HG02642 (cell line): ENCODE results near the gene SLC12A3.

Experiments used
- ATAC-seq: cut with Tn5 transposase; IDR thresholded peaks from one replicate; pipeline ENCODE4 v1.9.1; 2021; ENCODE audit warnings: mild to moderate bottlenecking; ENCODE audit not compliant: unreplicated experiment, poor library complexity

SLC12A3 gene

GRCh38 chr16:56885446-56886162, 20.6 kb downstream of the SLC12A3 start:
- ATAC-seq, result no peak

- ATAC-seq, result no peak
Observed at GRCh38 chr16:56886296-56886695, 21.3 kb downstream of the SLC12A3 start.

DNA sequence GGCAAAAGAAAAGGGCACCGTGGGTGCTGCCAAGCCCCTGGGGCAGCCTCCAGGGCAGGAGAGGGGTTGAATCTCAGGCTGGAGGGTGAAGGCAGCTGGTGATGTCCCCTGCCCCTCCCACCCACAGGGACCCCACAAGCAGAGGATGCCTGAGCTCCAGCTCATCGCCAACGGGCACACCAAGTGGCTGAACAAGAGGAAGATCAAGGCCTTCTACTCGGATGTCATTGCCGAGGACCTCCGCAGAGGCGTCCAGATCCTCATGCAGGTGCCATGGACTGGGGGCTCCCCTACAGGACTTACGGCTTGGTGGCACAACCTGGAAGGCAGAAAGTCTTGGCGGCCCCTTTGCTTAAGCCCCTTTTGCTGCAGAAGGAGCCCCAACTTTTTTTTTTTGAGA, 21.8 kb downstream of the SLC12A3 start:
- ATAC-seq, result no peak

DNA sequence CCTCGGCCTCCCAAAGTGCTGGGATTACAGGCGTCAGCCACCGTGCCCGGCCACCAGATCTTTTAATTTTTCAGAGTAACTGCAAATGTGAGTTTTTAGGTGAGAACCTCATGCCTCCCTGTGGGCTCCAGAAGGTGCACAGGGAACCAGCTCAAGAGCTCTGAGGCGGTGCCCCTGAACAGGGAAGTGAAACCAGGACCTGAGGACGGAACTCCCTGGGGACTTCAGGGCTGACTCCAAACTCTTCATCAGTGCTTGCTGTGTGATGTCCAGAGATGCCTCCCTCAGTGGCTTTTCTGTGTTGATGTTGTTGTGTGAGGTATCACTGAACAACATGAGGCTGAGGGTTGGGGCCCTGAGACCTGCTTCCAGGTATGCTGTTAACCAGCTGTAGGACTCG, 23.8 kb downstream of the SLC12A3 start:
- ATAC-seq, result peak; percentile 73

DNA sequence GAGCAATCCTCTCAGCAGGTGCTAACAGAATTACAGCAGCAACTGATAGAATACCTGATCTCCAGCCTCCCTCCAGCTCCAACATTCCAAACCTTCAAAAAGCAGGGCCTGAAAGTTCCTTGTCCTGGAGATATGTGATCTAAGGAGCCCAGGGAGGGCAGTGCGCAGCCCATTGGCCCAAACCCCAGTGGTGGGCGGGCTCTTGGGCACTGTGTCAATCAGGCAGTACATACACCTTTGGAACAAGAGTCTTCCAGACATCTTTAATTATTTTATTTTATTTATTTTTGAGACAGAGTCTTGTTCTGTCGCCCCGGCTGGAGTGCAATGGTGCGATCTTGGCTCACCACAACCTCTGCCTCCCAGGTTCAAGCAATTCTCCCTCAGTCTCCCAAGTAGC, 24.2 kb downstream of the SLC12A3 start:
- ATAC-seq, result no peak

GRCh38 chr16:56891685-56892084, 26.7 kb downstream of the SLC12A3 start:
- no peak for ATAC-seq

- ATAC-seq, result no peak
Observed at GRCh38 chr16:56892705-56893104, 27.7 kb downstream of the SLC12A3 start.

DNA sequence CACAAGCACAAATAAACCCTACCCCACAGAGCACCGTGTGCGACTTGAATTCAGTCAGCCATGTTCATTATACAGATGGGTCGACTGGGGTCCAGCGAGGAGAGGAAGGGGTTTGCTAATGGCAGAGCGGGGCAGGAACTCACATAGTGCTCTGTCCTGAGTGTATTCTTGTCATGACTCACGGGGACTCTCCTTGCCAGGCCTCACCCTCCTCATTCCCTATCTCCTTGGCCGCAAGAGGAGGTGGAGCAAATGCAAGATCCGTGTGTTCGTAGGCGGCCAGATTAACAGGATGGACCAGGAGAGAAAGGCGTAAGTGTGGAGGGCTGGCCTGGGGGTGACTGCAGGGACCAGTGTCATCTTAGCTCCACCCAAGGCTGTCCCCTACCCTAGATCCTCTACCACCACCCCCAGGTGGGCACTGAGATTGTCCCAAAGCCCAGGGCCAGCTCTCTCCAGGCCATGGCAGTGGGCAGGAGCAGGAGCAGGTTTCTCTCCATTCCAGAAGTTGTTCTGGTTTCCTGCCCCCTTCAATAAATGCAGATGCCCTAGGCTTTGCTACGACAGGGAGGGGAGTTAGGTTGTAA, 29.4 kb downstream of the SLC12A3 start:
- no peak for ATAC-seq

GRCh38 chr16:56895813-56896212, 30.8 kb downstream of the SLC12A3 start:
- ATAC-seq, result no peak

- no peak for ATAC-seq
Observed at GRCh38 chr16:56896244-56896643, 31.2 kb downstream of the SLC12A3 start.

DNA sequence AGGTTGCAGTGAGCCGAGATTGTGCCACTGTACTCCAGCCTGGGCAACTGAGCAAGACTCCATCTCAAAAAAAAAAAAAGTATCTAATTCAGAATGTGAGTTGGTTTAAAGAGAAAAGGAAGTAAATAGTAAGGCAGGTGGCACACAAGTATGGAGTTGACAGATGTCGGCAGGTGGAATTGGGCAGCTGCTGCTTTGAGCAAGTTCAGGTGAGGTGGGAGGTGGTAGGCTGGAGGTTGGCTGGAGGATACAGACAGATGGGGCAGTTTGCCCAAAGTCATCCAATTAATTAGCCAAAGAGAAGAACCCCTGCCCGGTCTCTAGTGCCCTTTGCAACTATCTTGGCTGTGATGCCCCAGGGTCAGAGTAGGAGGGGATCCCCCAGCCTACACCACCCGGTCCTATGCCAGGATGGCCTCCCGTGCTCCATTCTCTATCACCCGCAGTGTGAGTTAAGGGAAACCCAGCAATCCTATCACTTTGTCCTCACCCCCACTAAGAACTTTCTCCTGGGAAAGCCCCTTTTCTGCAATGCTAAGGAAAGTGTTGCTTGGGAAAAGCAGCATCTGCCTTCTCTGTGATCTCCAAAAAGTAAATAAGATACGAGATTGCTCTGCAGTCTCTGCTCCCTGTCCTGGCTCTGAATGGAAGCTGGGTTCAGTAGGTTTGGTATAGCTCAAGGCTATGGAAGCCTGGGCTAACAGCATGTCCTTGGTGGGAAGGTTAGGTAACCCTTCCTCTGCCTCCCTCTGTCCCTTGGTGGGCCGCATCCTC, 32.2 kb downstream of the SLC12A3 start:
- ATAC-seq, result no peak

DNA sequence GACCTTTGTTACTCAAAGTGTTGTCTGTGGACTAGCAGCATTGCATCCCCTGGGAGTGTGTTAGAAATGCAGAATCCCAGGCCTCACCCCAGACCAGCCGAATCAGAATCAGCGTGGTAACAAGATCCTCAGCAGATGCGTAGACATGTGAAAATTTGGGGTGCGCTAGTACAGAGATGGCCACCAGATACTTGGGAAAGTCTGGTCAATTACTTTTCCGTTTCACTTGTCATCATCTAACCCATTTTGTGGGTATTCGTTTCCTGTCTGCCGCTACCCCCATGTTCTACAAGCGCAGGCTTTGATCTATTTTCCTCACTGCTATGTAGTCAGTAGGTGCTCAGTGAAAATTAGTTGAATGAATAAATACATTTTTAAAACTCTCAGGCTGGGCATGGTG, 33.8 kb downstream of the SLC12A3 start:
- ATAC-seq, result peak; percentile 66

- ATAC-seq, result no peak
Observed at GRCh38 chr16:56903866-56904265, 38.9 kb downstream of the SLC12A3 start.

- ATAC-seq, result no peak
Observed at GRCh38 chr16:56907401-56907800, 42.4 kb downstream of the SLC12A3 start.

- ATAC-seq, result no peak
Observed at GRCh38 chr16:56909527-56909979, 44.5 kb downstream of the SLC12A3 start.

- no peak for ATAC-seq
Observed at GRCh38 chr16:56910112-56910511, 45.1 kb downstream of the SLC12A3 start.

GRCh38 chr16:56910654-56911539, 45.9 kb downstream of the SLC12A3 start:
- no peak for ATAC-seq

GRCh38 chr16:56911771-56912571, 47.0 kb downstream of the SLC12A3 start:
- ATAC-seq, result peak; percentile 60
